NK-92 treated with Interleukin-12 subunit alpha and Interleukin-12 subunit beta, amount 100 ng/mL, for 24 hours (cell line): Measurements from ENCODE around the gene NRTN.

ENCODE experiments used
- DNase-seq: peaks from one replicate; lab custom pipeline; 2025; lab: John Stamatoyannopoulos, UW

Gene NRTN

GRCh38 chr19:5790559-5791520 is 14.0 kb upstream of the NRTN start, which contains the start of gene DUS3L:
DUS3L (minus strand) TSS chr19:5791163; CDS start chr19:5791141, 22 bp downstream.
- peak; percentile 97 for DNase-seq

- DNase-seq = no peak
Observed at GRCh38 chr19:5792224-5792623, 12.6 kb upstream of the NRTN start.

- DNase-seq = no peak
Observed at GRCh38 chr19:5793188-5793587, 11.7 kb upstream of the NRTN start.

- DNase-seq = no peak
Observed at GRCh38 chr19:5795382-5795919, 9.4 kb upstream of the NRTN start.

GRCh38 chr19:5798244-5798643 is 6.6 kb upstream of the NRTN start:
- no peak for DNase-seq

GRCh38 chr19:5799247-5800241 is 5.3 kb upstream of the NRTN start:
- no peak for DNase-seq

- no peak for DNase-seq
Observed at GRCh38 chr19:5800361-5801270, 4.3 kb upstream of the NRTN start.

GRCh38 chr19:5801796-5802619 is 2.9 kb upstream of the NRTN start:
- no peak for DNase-seq

GRCh38 chr19:5803441-5803751 is 1.5 kb upstream of the NRTN start:
- DNase-seq = no peak

GRCh38 chr19:5803752-5804515 is 933 bp upstream of the NRTN start:
- no peak for DNase-seq

- no peak for DNase-seq
Observed at GRCh38 chr19:5805462-5806132, 730 bp downstream of the NRTN start.

- no peak for DNase-seq
Observed at GRCh38 chr19:5806133-5806489, 1.2 kb downstream of the NRTN start.

GRCh38 chr19:5806905-5807304 is 2.0 kb downstream of the NRTN start:
- no peak for DNase-seq

GRCh38 chr19:5808120-5808816 is 3.4 kb downstream of the NRTN start:
- no peak for DNase-seq

- peak; percentile 30 for DNase-seq
Observed at GRCh38 chr19:5809053-5809452, 4.2 kb downstream of the NRTN start.

GRCh38 chr19:5809469-5809868 is 4.6 kb downstream of the NRTN start:
- no peak for DNase-seq

- no peak for DNase-seq
Observed at GRCh38 chr19:5811117-5811516, 6.2 kb downstream of the NRTN start.

- no peak for DNase-seq
Observed at GRCh38 chr19:5814123-5814851, 9.4 kb downstream of the NRTN start.
